GM21515 (cell line): ENCODE measurements around the gene PARP1.
A peak's percentile ranks its signal among the peaks of the same experiment; 100 is the strongest.
"Not testable (repeated sequence)": the region's sequence is repeated elsewhere in the genome, so short reads cannot be mapped to it uniquely, and the experiment has no call there.

Experiments
- ATAC-seq: cut with Tn5 transposase; IDR thresholded peaks from one replicate; pipeline ENCODE4 v1.9.1; 2021; ENCODE audit not compliant: unreplicated experiment

PARP1 gene

DNA sequence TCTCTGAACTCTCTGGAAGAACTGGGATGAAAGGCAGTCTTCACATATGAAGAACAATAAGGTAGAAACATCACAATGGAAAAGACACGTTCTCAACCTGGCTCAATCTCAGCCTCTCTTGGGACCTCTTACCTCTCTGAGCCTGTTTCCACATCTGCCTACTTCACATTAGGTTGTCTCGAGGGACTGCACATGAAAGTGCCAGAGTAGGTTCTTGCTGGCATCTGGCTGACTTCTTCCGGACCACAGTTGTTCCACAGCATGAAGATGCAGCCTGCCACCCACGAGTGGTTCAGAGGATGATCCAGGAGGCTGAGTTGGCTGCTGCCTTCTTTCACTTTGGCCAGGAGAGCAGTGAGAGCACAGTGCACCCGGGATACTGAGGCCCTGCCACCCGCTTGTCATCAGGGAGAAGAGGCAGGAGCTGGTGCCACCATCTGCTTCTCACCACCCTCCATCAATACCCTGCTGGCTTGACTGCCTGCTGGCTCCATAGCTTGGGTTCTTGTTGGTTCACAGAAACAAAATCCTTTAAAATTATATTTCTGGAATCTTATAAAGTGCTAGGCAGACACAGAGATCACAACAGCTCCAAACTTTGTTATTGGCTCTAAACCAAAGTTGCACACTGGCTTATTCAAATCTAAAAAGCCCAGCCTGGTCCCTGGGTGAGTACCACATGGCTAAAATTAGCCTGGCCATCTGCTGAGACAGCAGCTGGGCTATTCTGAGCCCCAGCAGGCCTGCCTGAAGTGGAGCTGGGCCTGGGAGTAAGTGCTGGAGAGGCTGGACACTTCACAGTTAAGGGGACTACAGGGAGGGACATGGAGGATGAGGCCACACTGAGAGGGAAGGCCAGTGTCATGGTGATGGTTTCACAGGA lies 52.0 kb downstream of the PARP1 start:
- ATAC-seq, result peak; percentile 41

DNA sequence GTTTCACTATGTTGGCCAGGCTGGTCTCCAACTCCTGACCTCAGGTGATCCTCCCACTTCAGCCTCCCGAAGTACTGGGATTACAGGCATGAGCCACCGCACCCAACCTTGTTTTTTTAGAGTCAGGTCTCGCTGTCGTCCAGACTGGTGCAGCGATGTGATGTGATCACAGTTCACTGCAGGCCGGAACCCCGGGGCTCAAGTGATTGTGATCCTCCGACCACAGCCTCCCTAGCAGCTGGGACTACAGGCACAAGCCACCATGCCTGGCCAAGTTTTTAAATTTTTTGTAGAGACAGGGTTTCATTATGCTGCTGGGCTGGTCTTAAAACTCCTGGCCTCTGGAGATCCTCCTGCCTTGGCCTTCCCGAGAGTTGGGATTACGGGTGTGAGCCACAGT lies 52.9 kb downstream of the PARP1 start:
- no peak for ATAC-seq

DNA sequence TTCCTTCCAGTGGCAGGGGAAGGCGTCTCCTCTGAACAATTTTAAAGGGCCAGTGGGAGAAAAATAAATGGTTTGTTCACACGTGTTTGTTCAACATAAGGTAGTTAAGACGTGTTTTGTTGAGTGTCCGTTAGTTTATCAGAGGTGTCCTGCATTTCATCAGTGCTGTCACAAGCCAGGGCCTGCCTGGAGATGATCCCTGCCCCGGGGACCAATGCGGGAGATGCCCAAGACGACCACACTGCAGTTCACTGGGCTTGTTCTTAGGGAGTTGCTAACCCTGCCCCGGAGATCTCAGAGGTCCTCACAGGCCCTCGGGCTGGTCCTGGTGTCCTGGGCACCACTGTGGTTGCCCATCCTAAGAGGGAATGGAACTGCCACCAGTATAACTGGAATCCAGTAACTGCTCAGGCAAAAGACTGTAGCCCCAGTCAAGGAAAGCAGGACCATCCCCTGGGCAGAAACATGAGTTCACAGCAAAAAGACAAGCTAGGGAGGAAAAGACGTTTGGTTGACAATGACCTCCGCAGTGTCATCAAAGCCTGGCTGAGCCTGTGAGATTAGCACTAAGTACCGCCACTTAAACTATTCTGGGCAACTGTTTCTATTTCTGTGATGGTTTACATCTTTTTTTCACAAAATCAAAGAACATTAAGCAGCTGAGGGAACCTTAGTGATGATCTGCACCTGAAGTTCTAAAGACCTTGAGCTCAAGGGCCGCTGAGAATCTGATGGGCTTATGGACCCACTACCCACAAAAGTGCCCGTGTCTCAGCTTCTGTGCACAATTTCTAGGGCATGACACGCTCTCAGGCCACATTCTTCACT lies 54.0 kb downstream of the PARP1 start:
- no peak for ATAC-seq

DNA sequence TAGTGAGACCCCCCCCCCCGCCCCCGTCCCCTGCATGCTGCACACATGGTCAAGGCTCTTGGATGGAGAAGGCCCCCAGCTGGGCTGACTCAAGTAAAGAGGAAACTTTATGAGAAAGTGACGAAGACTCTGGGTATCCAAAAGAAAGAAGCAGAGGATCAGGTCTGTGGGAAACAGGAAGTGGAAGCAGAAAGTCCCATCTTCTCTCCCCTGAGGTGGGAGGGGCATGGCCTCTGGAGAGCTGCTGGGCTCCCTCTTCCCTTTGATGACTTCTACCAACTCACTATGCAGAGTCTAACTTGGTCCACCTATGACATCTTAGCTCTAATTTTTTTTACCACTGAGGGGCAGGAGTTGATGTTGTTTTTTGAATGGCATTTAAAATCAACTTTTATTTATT lies 56.2 kb downstream of the PARP1 start:
- ATAC-seq, result no peak

- no peak for ATAC-seq
Measured at GRCh38 chr1:226350519-226350865, 57.4 kb downstream of the PARP1 start.

DNA sequence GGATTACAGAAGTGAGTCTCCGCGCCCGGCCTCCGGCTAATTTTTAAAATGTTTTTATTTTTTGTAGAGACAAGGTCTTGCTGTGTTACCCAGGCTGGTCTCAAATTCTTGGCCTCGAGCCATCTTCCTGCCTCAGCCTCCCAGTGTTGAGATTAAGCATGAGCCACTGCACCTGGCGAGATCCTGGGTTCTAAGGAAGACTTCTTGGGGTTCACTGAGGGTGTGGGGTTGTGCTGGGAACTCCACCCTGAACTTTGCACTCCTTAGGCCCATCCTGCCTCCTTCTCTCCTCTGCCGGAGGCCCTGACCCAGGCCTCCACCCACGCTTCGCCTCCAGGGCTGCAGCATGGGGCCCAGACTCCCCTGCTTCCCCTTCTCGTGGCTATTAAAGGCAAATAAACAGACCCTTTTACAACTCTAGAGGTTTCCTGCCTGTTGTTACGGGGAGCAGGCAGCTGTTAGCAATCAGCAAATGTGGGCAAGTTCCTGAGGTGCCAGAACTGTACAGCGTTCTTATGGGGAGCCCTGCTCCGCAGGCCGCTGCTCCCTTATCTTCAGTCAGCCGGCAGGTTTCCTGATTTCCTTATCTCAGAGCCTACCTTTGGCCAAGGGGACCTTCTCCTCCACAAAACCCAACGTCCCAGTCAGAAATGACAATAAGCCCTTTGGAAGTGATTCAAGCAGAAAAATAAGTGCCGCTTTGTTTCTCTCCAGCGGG lies 57.9 kb downstream of the PARP1 start:
- ATAC-seq, result no peak

GRCh38 chr1:226349081-226349480 lies 58.8 kb downstream of the PARP1 start:
- ATAC-seq, result no peak

- ATAC-seq, result no peak
Measured at GRCh38 chr1:226344441-226345259, 63.2 kb downstream of the PARP1 start.

DNA sequence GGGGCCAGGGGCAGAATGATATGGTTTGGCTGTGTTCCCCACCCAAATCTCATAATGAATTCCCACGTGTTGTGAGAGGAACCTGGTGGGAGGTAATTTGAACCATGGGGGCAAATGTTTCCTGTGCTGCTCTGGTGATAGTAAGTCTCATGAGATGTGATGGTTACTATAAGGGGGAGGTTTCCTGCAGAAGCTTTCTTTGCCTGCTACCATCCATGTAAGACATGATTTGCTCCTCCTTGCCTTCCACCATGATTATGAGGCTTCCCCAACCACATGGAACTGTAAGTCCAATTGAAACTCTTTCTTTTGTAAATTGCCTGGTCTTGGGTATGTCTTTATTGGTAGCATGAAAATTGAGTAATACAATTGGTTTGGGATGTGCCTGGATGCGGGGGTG lies 65.2 kb downstream of the PARP1 start:
- no peak for ATAC-seq

DNA sequence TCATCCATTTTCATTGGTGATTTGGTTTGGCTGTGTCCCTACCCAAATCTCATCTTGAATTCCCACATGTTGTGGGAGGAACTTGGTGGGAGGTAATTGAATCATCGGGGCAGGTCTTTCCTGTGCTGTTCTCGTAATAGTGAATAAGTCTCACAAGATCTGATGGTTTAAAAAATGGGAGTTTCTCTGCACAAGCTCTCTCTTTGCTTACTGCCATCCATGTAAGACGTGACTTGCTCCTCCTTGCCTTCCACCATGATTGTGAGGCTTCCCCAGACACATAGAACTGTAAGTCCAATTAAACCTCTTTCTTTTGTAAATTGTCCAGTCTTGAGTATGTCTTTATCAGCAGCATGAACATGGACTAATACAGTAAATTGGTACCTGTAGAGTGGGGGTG lies 67.8 kb downstream of the PARP1 start:
- not testable (repeated sequence) for ATAC-seq

GRCh38 chr1:226337276-226337875 lies 70.5 kb downstream of the PARP1 start:
- ATAC-seq, result no peak

- no peak for ATAC-seq
Measured at GRCh38 chr1:226335661-226336060, 72.2 kb downstream of the PARP1 start.

- no peak for ATAC-seq
Measured at GRCh38 chr1:226332947-226333346, 74.9 kb downstream of the PARP1 start.

- no peak for ATAC-seq
Measured at GRCh38 chr1:226329237-226329636, 78.7 kb downstream of the PARP1 start.

GRCh38 chr1:226327761-226328162 lies 80.1 kb downstream of the PARP1 start:
- no peak for ATAC-seq

DNA sequence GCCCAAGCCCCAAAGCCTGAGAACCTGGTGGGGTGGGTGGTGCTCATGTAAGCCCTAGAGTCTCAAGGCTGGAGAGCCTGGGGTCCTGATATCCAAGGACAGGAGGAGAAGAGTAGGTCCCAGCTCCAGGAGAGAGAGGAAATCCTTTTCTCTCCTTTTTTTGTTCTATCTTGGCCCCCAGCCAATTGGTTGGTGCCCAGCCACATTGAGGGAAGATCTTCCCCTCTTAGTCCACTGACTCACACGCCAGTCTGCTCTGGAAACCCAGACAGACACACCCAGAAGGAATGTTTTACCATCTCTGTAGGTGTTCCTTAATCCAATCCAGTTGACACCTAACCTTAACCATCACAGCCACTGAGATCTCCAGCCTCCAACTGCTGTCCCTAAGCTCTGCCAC lies 82.7 kb downstream of the PARP1 start:
- no peak for ATAC-seq

DNA sequence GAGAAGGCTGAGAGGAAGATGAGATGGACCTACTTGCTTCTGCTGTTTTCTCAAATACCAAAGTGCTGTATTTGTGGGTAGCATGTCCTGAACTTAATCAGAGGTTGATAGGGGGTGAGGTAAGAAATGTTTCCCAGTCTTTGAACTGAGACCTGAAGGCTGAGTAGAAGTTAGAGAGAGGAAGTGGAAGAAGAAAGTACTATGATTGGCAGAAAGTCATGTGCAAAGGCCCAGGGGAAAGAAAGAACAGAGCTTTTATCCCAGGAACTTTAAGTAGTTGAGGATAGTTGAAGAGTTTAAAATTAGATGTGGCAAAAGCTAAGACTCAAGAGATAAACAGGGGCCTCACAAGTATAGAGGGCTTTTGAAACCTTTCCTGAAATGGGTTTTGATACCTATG lies 83.4 kb downstream of the PARP1 start:
- no peak for ATAC-seq

DNA sequence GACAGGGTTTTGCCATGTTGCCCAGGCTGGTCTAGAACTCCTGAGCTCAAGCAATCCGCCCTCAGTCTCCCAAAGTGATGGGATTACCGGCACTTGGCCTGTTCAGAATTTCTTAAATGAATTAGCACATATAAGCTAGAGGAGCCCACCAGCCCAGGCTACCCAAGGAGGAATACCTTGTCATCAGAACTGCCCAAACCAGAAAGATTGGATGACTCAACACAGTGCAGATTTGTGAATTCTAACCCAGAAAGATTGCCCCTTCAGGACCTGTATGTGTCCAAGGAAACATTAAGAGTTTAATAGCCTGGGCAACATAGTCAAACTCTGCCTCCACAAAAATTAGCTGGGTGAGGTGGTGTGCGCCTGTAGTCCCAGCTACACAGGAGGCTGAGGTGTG lies 84.9 kb downstream of the PARP1 start:
- no peak for ATAC-seq

DNA sequence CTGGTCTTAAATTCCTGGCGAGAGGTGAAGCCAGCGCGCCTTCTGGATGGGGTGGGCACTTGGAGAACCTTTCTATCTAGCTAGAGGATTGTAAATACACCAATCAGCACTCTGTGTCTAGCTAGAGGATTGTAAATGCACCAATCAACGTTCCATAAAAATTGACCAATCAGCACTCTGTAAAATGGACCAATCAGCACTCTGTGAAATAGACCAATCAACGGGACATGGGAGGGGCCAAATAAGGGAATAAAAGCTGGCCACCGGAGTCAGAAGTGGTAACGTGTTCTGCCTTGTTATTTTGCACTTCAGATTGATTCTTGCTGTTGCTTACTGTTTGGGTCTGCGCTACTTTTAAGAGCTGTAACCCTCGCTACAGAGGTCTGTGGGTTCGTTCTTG lies 87.0 kb downstream of the PARP1 start:
- ATAC-seq, result no peak

GRCh38 chr1:226318471-226318870 lies 89.4 kb downstream of the PARP1 start:
- ATAC-seq, result no peak
